Body of pancreas (tissue), 4 donors: ENCODE data around the gene MAB21L2. TPM values are rescaled to one million over a fixed set of nuclear protein-coding genes. Genes with fewer than 3 reads are reported as not detected.

ENCODE experiments used
- ATAC-seq: fragments of 150-250 bp; one replicate; pipeline ENCODE4 v1.9.1; 2016
- DNase-seq, 4 donors: peaks; one replicate each; pipeline ENCODE4 v3.0.0-alpha.2; 2019
- H3K27ac ChIP-seq, 4 donors: fragments of 200-600 bp; sonication (generic); 1 replicate in 3 of 4; 2 replicates in 1 of 4; pipeline versions ENCODE4 v1.5.1 to v1.6.1; 2016 to 2019; ENCODE audit warnings: mild to moderate bottlenecking in 1 of 4, mixed read lengths in 1 of 4, moderate library complexity in 1 of 4
- H3K27me3 ChIP-seq, 2 donors: fragments of 200-600 bp; sonication (generic); one replicate each; pipeline ENCODE4 v1.6.0; 2016; ENCODE audit warnings: mild to moderate bottlenecking in 1 of 2
- H3K36me3 ChIP-seq, 2 donors: fragments of 200-600 bp; sonication (generic); replicated peaks in 1 of 2; 2 replicates each; pipeline ENCODE4 v1.5.1; 2016; ENCODE audit warnings: low read depth in 2 of 2; ENCODE audit not compliant: insufficient read depth in 1 of 2
- H3K4me1 ChIP-seq: fragments of 200-600 bp; sonication (generic); one replicate; pipeline ENCODE4 v1.6.0; 2016
- H3K4me3 ChIP-seq, 2 donors: fragments of 200-600 bp; sonication (generic); 1 replicate in 1 of 2; 2 replicates in 1 of 2; pipeline ENCODE4 v1.5.1; 2016 to 2019
- H3K9me3 ChIP-seq, 3 donors: fragments of 200-600 bp; sonication (generic); 1 replicate in 2 of 3; 2 replicates in 1 of 3; pipeline ENCODE4 v1.5.1; 2016
- CTCF ChIP-seq, 7 experiments: fragments of 450-650 bp in 4 of 7; fragments of 200-600 bp in 3 of 7; sonication (generic) in 3 of 7; IDR thresholded peaks; one replicate each; pipeline ENCODE4 v1.5.1; 2016 to 2019; ENCODE audit warnings: antibody characterized with exemption in 7 of 7
- POLR2A ChIP-seq, 3 donors: fragments of 450-650 bp; IDR thresholded peaks; one replicate each; pipeline ENCODE4 v1.6.1; 2016; ENCODE audit warnings: antibody characterized with exemption in 3 of 3, mild to moderate bottlenecking in 2 of 3
- WGBS, 2 donors: methylation state at CpG; one replicate each; pipeline ENCODE4 v1.1.5; 2017; 5-methylcytosine and 5-hydroxymethylcytosine counted together
- intact Hi-C: fragments of 100-400 bp; cut with DNase I; formaldehyde crosslinking; loops from one replicate; pipeline ENCODE4 v1.15.1; 2023
- total RNA-seq, 2 donors: library from RNA; depleted of rRNA; stranded (reverse); fragments of >200 nt; gene quantifications; one replicate each; pipeline ENCODE4 v1.1.0, GENCODE V29; 2016

MAB21L2 gene
- total RNA-seq, 2 donors from 2014 or later = 0.33 TPM; not detected in 1

- intact Hi-C loops = no loop called here
- no peak for TF ChIP-seq POLR2A (IDR thresholded peaks at IDR 0.05)
- no peak for TF ChIP-seq CTCF (IDR thresholded peaks at IDR 0.05)
- Histone ChIP-seq H3K36me3 (no peaks in the 10 kb centered on the region), H3K4me1 (no peaks in the 10 kb centered on the region), H3K9me3 (no peaks in the 10 kb centered on the region), H3K4me3 (no peak overlapping the region), H3K27ac (no peak overlapping the region), H3K27me3 (no peaks in the 10 kb centered on the region)
- ATAC-seq = no peak
- no peak for DNase-seq
- WGBS, 2 donors = 90 to 92% methylated on average over 5 of the region's 5 CpGs
These were observed 12.5 kb upstream of the MAB21L2 start for GRCh38 chr4:150569384-150569987.

GRCh38 chr4:150569998-150570535, 11.9 kb upstream of the MAB21L2 start:
- Histone ChIP-seq H3K4me3 (no peak overlapping the region), H3K9me3 (no peaks in the 10 kb centered on the region), H3K27ac (no peak overlapping the region), H3K36me3 (no peaks in the 10 kb centered on the region), H3K4me1 (no peaks in the 10 kb centered on the region), H3K27me3 (no peaks in the 10 kb centered on the region)
- intact Hi-C loops = no loop called here
- no peak for DNase-seq
- ATAC-seq = no peak
- TF ChIP-seq POLR2A (IDR thresholded peaks at IDR 0.05) = no peak
- TF ChIP-seq CTCF (IDR thresholded peaks at IDR 0.05) = no peak
- 86% methylated on average over 4 of the region's 4 CpGs for WGBS, 2 donors

- no peaks in the 10 kb centered on the region for H3K9me3 ChIP-seq
- no peaks in the 10 kb centered on the region for H3K4me1 ChIP-seq
- ATAC-seq (no peak), DNase-seq (no peak)
- no peaks in the 10 kb centered on the region for H3K27me3 ChIP-seq
- H3K4me3 ChIP-seq = no peak overlapping the region
- intact Hi-C loops = no loop called here
- no peak for TF ChIP-seq POLR2A (IDR thresholded peaks at IDR 0.05)
- TF ChIP-seq CTCF (IDR thresholded peaks at IDR 0.05) = no peak
- H3K36me3 ChIP-seq = no peaks in the 10 kb centered on the region
- no peak overlapping the region for H3K27ac ChIP-seq
- WGBS, 2 donors = 42 to 79% methylated on average over 1 of the region's 1 CpG
These were observed 11.1 kb upstream of the MAB21L2 start for GRCh38 chr4:150570862-150571261.

GRCh38 chr4:150572704-150573504, 9.0 kb upstream of the MAB21L2 start:
- ATAC-seq (no peak), DNase-seq (no peak)
- no peaks in the 10 kb centered on the region for H3K36me3 ChIP-seq
- WGBS, 2 donors = 70 to 72% methylated on average over 5 of the region's 5 CpGs
- peaks cover 3% of the 10 kb centered on the region for H3K4me1 ChIP-seq
- intact Hi-C loops = no loop called here
- no peaks in the 10 kb centered on the region for H3K9me3 ChIP-seq
- H3K27ac ChIP-seq = no peak overlapping the region
- H3K27me3 ChIP-seq = no peaks in the 10 kb centered on the region
- H3K4me3 ChIP-seq = no peak overlapping the region
- TF ChIP-seq CTCF (IDR thresholded peaks at IDR 0.05) = no peak
- no peak for TF ChIP-seq POLR2A (IDR thresholded peaks at IDR 0.05)
